AG10803 (cell line): ENCODE data around the gene UBASH3B.

Experiments
- DNase-seq: peaks from one replicate; pipeline ENCODE4 v3.0.0; 2010; ENCODE audit warnings: low read depth
- H3K4me3 ChIP-seq: 2 replicates; pipeline ENCODE4 v1.5.1; 2011; ENCODE audit warnings: mild to moderate bottlenecking, low read length, control low read depth
- TF ChIP-seq, protein P1 (sequence below): conservative IDR thresholded peaks from 2 replicates; pipeline ENCODE4 v1.5.1; 2011; ENCODE audit warnings: mild to moderate bottlenecking, low read length, control low read depth, inconsistent platforms

Gene UBASH3B

DNA sequence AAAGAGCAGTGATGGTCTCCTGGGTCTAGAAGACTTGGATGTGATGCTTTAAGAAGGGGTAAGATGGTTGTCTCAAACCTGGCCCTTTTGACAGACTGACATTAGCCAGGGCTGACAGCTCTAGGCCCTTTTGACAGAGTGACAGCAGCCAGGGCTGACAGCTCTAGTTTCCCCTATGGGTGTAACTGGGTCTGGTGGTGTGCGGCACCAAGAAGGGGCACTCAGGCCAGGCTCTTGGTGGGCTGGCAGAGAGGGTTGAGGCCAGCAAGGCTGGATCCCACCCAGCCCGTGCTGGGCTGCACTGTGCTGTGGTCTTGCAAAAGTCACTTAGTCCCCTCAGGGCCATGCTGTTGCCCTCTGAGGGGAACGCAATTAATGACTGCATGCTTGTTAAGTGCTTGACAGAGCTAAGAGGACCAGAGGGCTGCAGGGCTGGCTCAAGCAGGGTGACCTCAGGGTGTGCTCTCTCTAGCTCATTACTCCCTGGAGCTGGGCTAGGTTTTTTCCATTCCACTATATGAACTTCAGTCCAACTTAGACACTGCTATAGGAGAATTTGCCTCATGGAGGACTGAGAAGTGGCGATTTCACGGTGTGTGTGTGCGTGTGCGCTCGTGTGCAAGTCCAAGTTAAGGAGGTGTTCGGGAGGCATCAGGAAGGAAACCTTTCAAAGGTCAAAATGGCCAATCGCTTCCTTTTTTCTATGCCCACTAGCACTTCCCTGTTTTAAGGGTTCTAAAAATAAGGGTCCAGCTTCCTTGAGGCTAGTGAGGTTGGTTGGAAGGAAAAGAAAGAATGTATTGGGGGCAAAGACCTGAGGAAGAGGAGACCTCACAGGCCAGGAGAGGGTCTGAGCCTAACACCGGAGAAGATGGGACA, 4.4 kb downstream of the UBASH3B start:
- H3K4me3 ChIP-seq, result no peak overlapping the region
- no peak for DNase-seq
- TF ChIP-seq, protein P1, sequence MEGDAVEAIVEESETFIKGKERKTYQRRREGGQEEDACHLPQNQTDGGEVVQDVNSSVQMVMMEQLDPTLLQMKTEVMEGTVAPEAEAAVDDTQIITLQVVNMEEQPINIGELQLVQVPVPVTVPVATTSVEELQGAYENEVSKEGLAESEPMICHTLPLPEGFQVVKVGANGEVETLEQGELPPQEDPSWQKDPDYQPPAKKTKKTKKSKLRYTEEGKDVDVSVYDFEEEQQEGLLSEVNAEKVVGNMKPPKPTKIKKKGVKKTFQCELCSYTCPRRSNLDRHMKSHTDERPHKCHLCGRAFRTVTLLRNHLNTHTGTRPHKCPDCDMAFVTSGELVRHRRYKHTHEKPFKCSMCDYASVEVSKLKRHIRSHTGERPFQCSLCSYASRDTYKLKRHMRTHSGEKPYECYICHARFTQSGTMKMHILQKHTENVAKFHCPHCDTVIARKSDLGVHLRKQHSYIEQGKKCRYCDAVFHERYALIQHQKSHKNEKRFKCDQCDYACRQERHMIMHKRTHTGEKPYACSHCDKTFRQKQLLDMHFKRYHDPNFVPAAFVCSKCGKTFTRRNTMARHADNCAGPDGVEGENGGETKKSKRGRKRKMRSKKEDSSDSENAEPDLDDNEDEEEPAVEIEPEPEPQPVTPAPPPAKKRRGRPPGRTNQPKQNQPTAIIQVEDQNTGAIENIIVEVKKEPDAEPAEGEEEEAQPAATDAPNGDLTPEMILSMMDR, result no peak

DNA sequence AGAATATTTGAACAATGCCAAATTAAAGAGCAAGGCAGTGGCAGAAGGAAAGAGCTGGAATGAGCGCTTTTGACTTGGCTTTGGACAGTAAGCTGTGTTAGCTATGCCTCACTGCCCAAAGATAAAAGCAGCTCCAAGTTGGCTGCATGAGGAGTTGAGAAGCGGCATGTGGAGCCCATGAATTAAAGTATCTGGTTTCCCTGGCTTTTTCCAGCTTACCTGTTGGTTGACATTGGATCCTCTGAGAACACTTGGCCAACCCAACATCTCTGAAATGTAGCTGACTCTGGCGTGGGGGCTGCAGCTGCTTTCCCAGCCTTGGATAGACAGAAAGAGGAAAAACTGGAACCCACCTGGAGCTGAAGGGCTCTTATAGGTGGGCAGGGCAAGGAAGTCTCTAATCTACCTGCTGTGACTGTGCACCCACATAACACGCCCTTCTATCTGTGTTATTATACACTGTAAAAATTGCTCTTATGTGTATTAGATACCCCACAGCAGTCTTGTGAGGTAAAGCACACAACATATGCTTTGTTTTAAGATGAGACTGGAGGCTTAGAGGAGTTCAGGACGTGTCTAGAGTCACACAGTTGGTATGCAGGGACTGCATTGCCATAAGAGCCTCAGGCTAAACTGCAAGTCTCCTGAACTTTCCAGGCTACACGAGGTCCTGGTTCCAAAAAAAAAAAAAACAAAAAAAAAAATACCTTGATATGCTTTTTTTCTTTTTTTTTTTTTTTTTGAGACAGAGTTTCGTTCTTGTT, 5.8 kb downstream of the UBASH3B start:
- TF ChIP-seq, protein P1, result no peak
- peak; percentile 82 for DNase-seq
- H3K4me3 ChIP-seq, result no peak overlapping the region

DNA sequence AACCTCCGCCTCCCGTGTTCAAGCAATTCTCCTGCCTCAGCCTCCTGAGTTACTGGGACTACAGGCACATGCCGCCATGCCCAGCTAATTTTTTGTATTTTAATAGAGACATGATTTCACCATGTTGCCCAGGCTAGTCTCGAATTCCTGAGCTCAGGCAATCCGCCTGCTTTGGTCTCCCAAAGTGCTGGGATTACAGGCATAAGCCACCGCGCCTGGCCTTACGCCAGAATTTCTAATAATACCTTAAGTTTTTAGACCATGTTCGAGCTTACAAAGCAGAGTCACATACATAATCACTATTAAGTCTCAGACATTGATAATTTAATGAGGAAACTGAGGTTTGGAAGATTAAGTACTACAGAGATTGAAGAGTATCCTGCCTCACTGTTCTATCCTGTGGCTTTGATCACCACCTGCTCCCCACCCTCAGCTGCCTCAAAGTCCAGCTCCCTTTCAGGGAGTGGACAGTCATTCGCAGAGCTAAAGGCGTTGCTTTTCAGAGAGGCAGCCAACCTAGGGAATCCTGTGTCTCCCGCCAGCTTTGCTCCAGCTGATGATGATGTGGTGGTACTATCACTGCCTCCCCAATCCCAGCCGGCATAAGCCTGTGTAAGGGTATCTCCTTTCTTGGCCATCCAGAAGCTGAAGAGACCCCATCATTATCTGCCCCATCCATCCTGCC, 7.7 kb downstream of the UBASH3B start:
- TF ChIP-seq, protein P1, result no peak
- no peak overlapping the region for H3K4me3 ChIP-seq
- DNase-seq, result no peak

DNA sequence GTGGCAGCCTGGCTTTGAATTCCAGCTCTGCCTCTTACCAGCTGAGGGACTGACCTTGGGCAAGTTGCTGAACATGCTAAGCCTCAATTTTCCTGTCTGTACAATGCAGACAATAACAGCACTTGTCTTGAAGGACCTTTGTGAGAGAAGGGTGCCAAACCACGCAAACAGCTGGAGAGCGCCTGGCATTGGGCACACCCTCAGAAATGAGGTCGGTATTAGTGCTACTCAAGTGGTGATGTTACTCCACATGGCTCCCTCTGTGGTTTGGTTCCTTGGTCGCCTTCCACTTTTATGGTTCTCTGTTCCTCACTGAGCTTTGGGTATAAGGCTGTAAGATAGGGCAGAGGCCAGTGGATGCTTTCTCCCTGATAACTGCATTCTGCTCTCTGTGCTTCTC, 8.2 kb downstream of the UBASH3B start:
- DNase-seq, result peak; percentile 72
- H3K4me3 ChIP-seq, result no peak overlapping the region
- TF ChIP-seq, protein P1, result no peak

DNA sequence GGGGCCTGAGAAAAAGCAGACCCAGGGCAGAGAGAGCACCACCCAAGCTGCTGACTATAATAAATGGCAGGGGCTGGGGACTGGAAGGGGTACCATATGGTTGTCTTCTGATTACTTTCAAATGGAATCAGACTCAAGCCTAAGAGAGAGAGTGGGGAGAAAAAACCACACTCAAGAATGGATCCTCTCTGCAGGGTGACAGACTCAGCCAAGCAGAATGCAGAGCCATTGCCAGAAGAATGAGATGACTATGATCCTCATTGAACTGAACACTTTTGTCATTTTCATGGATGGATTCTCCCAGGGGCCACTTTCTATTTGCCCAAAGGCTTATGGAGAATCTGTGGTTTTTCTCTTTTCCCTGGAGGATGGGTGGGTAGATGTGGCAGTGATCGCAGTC, 8.7 kb downstream of the UBASH3B start:
- no peak overlapping the region for H3K4me3 ChIP-seq
- TF ChIP-seq, protein P1, result no peak
- peak; percentile 47 for DNase-seq

DNA sequence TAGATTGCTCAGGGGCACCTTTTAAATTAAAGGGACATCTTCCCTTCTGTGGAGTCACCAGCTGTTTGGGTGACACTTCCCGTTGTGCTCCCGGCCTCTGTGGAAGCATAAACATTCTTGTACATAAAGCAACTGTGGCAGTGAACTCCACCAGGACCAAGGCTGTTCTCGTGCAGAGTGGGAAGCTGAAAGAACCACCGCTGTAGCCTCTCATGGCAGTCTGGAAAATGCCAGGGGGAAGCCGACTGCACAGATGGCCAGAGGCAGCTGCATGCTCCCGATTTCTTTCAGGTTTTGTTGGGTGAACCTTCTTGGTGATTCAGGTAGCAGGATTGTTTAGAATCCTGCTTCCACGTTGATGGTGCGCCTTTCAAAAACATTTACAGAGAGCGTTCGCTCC, 10.3 kb downstream of the UBASH3B start:
- TF ChIP-seq, protein P1, result no peak
- no peak overlapping the region for H3K4me3 ChIP-seq
- no peak for DNase-seq
